SIG-M5 (cell line): Measurements from ENCODE around the gene PALD1.
"Not testable (repeated sequence)": the region's sequence is repeated elsewhere in the genome, so short reads cannot be mapped to it uniquely, and the experiment has no call there.

Experiments used
- DNase-seq: peaks from one replicate; lab custom pipeline; 2025; lab: John Stamatoyannopoulos, UW

PALD1 gene

DNA sequence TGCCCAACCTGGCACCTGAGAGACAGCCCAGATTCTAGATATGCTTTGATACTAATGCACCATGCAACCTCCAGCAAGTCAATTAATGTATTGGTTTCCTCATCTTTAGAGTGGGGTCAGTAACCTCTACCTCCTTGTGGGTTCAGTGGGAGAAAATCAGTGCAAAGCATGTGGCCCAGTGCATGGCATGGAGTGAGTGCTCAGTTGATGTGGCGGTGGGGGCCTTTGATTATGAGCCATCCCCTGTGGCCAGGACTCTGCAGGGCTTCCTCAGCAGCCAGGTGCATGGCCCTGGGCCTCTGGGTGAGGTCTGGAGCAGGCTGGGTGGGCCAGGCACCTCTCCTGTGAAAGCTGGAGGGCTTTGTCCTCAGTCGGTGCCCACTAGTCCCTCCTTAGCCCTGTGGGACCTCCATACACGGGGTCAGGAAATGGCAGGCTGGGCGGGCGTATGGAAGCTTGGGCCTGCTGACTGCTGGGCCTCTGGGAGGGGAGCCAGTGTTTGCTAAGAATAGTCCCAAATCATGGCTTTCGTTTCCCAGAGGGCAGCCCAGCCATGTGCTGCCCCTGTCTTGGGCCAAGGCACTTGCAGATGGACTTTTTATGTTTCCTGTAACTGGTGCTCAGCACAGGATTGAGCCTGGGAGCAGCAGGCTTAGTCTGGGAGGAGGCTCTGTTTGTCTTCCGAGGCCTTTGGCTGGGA, 3.4 kb downstream of the PALD1 start:
- DNase-seq: no peak

GRCh38 chr10:70482982-70483760, 4.6 kb downstream of the PALD1 start:
- no peak for DNase-seq

DNA sequence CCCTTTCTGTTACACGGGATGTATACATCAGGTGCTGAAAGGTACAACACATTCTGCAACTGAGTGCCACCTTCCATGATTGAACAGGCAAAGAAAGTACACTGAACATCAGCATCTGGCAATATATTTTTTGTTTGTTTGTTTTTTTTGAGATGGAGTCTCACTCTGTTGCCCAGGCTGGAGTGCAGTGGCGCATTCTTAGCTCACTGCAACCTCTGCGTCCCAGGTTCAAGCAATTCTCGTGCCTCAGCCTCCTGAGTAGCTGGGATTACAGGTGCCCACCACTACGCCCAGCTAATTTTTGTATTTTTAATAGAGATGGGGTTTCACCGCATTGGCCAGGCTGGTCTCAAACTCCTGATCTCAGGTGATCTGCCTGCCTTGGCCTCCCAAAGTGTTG, 5.3 kb downstream of the PALD1 start:
- DNase-seq: not testable (repeated sequence)

- no peak for DNase-seq
Measured at GRCh38 chr10:70487824-70488223, 9.3 kb downstream of the PALD1 start.

- no peak for DNase-seq
Measured at GRCh38 chr10:70490142-70490541, 11.6 kb downstream of the PALD1 start.

DNA sequence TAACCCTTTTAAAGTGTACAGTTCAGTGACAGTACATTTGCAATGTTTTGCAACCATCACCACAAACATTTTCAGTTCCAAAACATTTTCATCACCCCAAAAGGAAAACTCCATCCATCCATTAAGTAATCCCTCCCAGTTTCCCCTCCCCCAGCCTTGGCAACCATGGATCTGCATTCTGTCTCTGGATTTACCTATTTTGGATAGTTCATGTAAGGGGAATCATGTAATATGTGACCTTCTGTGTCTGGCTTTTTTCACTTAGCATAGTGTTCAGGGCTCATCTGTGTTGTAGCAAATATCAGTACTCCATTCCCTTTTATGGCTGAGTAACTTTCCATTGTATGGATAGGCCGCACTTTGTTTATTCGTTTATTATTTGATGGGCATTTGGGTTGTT, 13.0 kb downstream of the PALD1 start:
- DNase-seq: no peak

DNA sequence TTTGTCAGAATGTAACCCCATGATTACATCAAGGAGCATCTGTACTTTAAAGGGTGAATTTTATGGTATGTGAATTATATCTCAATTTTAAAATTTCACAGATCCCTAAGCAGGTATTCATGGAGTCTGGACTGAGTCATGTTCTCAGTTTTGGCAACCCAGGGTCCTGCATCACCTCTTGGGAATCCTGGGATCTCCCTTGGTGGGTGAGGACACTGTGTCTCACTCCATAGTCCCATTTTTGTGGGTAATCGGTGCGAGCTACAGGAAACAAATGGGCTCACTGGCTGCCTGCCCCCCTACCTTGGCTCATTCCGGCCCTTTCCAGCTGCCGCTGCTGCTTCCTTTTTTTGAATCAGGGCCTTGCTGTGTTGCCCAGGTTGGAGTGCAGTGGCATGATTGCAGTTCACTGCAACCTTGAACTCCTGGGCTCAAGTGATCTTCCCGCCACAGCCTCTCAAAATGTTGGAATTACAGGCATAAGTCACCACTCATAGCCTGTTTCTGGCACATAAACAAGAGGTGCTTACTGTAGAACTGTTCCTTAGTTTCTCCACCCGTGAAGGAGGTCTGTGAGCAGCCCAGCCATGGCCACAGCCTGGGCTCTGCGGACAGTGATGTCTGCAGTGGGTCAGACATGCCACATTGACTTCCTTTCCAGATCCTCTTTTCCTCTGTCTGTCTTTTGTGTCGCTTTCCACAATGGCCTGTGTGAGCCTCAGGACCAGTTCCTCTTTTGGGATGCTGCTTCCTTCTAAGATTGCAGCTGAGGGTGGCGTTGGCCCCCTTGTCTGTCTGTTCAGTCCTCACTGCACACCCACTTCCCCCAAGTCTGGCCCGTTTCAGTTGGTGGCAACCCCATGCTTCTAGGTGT, 14.5 kb downstream of the PALD1 start:
- DNase-seq: peak; percentile 26

GRCh38 chr10:70493660-70494234, 15.2 kb downstream of the PALD1 start:
- DNase-seq: no peak

GRCh38 chr10:70494536-70494935, 16.0 kb downstream of the PALD1 start:
- no peak for DNase-seq

GRCh38 chr10:70494966-70495365, 16.4 kb downstream of the PALD1 start:
- no peak for DNase-seq

DNA sequence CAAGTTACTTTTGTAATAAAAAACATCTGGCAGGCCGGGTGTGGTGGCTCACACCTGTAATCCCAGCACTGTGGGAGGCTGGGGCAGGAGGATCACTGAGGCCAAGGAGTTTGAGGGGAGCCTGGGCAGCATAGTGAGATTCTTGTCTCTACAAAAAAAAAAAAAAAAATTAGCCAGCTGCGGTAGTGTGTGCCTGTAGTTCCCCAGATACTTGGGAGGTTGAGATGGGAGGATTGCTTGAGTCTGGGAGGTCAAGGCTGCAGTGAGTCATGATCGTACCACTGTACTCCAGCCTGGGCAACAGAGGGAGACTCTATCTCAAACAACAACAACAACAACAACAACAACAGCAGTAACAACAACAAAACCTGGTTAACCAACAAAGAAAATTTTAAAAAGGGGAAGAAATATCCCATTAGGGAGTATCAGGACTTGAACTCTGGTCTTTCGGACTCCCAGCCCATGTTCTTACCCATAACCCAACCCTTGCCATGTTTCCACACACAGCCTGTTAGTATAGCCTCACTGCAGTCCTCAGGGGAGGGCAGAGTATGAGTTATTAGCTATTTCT, 17.2 kb downstream of the PALD1 start:
- no peak for DNase-seq

DNA sequence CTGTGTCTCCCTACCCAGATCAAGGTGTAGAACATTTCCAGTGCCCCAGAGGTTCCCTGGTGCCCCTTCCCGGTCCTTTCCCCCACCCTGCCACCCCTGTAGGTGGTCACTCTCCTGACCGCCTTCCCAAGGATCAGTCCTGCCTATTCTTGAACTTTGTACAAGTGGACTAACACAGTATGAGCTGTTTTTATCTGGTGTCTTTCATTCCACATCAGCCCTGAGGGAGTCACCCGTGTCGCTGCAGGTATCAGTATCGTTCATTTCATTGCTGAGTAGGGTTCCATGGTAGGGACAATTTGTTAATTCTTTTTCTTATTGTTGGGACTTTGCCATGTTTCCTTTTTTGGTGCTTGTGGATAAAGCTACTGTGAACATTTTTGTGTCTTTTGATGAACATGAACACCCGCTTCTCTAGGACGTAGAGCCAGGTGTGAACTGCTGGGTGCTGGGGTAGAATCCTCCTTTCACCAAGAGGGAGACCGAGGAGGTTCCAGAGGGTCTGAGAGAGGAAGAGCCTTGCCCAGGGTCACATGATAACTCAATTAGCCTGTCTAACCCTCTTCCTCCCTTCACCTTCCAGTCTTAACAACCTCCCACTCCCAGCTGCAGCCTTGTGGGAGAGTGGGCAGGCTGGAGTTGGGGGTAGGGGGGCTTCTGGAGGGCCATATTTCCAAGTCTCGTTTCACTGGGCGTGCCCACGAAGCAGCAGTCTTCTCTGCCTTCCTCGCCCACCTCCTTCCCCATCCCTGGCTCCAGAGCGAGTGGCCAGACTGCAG, 18.0 kb downstream of the PALD1 start:
- no peak for DNase-seq

DNA sequence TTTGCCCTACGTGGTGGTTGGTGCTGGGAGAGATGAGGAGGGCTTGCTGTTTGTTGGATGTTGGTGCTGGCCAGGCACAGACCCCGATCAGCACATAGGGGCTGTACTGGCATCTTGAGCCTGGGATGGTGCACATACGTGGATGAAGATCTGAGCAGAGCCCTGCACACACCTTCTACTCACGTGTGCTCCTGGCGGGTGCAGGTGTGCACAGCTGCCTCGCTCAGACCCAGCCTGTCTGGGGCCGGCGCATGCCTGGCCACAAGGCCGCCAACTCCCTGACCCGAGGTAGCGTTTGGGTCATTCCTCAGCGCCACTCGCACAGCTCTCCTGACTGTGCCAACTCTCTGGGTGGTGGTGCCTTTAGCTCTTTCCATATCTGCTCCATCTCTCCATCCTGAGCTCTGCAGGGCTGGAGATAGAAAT, 18.6 kb downstream of the PALD1 start:
- DNase-seq: no peak

DNA sequence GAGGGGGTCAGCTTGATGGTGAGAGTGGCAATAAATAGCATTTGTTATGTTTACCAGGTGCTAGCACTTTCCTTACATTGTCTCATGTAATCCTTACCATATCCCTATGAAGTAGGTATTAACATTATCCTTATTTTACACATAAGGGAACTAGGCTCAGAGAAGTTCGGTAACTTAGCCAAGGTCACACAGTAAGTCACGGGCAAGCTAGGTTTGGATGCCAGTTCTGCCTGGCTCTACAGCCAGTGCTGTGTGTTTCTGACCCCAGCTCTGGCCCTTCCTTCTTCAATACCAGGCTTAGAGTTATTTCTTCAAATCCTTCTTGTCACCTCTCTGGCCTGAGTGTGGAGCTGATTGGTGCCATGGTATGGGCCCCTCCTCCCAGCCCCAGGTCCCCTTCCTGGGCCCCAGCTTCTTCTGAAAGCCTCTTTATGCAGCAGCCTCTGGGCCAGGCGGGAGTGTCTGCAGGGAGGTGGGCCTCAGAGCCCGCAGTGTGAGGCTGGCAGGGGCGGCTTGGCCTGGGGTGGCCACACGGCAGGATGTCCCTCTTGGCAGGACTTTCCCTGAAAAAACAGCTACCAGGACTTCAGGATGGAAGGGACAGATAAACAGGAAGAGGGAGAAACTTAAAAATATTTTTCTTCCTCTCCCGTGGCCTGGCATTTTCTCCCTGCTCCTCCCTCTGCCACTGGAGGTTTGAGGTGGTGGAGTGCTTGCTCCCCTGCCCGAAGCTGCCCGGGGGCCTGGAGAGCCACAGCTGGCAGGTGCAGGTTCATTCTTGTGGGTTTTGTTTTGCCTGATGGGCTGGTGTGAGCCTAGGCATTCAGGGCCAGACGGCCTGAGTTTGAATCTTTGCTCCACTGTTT, 20.6 kb downstream of the PALD1 start:
- DNase-seq: no peak

DNA sequence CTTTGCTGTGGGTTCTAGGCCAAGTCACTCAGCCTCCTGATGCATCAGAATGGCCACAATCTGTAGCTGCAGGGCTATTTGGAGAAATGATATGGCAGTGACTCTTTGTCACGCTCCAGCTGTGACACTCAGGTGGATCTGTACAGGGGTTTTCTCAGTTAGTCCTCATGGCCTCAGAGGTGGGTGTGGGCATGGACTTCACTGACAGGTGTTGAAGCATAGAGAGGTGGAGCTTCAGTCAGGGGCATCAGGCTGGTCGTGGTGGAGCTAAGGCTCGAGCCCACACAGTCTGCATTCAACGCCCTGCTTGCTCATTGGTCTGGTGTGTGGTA, 21.2 kb downstream of the PALD1 start:
- DNase-seq: no peak

DNA sequence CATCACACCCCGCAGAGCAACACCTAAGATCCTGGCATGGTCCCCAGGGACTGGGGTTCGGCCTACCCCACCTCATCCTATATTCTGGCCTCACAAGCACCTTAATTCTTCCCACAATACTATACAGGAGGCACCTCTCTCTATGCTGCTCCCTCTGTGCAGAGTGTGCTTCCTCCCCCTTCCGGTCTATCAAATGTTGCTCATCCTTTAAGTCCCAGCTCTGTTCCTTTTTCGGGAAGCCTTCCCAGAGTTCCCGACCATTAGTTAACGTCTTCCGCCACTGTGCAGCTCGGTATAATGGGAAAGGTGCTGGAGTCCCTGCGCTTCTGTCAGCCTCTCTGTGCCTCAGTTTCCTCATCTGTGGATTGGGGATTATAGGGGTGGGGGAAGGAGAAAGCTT, 21.8 kb downstream of the PALD1 start:
- DNase-seq: no peak

- DNase-seq: no peak
Measured at GRCh38 chr10:70500812-70501301, 22.3 kb downstream of the PALD1 start.

DNA sequence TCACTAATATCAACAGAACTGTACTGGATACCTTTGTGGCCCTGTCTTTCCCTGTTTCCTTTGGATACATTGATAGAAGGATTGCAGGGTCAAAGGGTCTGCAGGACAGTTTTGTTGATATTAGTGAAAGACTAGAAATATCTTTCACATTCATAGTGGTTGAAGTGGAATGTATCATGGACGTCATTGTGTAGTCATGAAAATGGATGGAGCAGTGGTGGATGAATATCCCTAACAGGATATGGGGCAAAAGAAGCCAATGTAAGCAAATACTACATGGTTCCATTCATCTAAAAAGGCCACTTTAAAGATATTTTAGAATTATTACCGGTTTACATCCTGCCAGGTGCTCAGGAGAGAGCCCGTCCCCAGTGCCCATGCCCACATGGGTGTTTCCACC, 23.8 kb downstream of the PALD1 start:
- no peak for DNase-seq

DNA sequence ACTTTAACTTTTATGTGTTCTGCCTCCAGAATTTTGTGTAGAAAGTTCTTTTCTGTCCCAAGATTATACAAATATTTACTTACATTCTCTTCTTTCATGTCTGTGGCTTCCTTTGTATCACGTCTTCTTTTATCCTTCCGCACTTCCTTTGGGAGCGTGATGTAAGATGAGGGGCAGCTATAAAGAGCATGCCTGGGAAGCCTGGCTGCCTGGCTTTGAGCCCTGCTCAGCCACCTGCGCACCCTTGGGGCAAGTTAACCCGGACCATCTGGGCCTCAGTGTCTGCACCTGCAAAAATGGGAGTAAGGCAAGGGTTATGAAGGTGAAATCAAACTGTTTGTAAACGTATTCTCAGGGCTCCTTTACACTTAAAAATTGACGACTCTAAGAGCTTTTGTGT, 25.2 kb downstream of the PALD1 start:
- DNase-seq: no peak
